ENCODE measurements around the gene ANAPC5.
"Not testable (repeated sequence)": the region's sequence is repeated elsewhere in the genome, so short reads cannot be mapped to it uniquely, and the experiment has no call there.

The ANAPC5 gene

DNA sequence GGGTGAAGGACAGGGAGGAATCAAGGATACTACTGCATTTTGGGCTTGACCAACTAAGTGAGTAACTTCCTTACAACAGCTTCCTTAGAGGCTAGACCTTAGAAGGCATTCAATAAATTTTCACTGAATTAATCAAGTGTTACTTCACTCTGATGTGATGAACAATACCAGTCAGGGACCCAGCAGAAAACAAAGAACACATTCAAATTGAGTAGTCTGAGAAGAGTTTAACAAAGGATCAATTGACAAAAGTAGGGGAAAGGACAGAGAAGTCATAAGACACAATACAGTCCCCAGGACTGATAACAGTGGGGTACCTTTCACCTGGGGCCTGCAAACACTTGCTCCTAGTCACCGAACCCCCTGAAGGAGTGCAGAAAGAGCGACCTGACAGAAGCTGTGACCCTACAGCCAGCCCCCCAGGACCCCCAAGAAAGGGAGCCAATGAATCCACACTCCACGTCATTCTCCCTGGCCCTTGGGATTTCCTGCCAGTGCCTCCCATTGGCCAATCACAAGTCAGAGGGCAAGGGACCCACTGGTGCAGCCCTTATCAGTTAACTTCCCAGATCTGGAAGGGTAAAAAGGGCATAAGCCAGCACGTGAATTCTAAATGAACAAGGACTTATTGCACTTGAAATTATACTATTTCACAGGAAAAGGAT lies 6.9 kb downstream of the ANAPC5 start:
- Mint-ChIP-seq H3K4me1 (ENCODE audit: low read depth) (peaks cover 28% of the 10 kb centered on the region), H3K36me3 (peaks cover 8% of the 10 kb centered on the region), H3K27me3 (no peaks in the 10 kb centered on the region), H3K9me3 (ENCODE audit: low read depth) (no peaks in the 10 kb centered on the region), H3K27ac (no peak overlapping the region), H3K4me3 (no peak overlapping the region)

DNA sequence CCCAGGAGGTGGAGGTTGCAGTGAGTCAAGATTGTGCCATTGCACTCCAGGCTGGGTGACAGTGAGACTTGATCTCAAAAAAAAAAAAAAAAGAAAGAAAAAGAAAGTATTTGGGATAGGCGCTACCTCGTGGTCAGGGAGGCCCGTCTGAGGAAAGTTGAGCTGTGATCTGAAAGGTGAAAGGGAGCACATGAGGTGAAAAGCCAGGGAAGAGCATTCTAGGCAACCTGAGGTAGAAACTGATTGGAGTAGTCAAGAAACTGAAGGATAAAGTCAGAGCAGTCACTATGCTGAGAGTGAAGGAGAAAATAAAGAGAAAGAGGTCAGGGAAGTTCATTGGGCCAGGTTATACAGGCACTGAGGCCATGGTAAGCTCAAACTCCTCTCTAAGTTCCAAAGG lies 7.7 kb downstream of the ANAPC5 start:
- H3K36me3 Mint-ChIP-seq: peaks cover 8% of the 10 kb centered on the region
- no peak overlapping the region for H3K4me3 Mint-ChIP-seq
- H3K27ac Mint-ChIP-seq: no peak overlapping the region
- H3K4me1 Mint-ChIP-seq (ENCODE audit: low read depth): peaks cover 24% of the 10 kb centered on the region
- H3K27me3 Mint-ChIP-seq: no peaks in the 10 kb centered on the region
- no peaks in the 10 kb centered on the region for H3K9me3 Mint-ChIP-seq (ENCODE audit: low read depth)

- no peak overlapping the region for H3K27ac Mint-ChIP-seq
- no peaks in the 10 kb centered on the region for H3K27me3 Mint-ChIP-seq
- peaks cover 3% of the 10 kb centered on the region for H3K4me1 Mint-ChIP-seq (ENCODE audit: low read depth)
- peaks cover 3% of the 10 kb centered on the region for H3K36me3 Mint-ChIP-seq
- H3K4me3 Mint-ChIP-seq: no peak overlapping the region
- H3K9me3 Mint-ChIP-seq (ENCODE audit: low read depth): no peaks in the 10 kb centered on the region
Observed at GRCh38 chr12:121337416-121337815, 14.8 kb downstream of the ANAPC5 start.

- no peak overlapping the region for H3K27ac Mint-ChIP-seq
- H3K4me1 Mint-ChIP-seq (ENCODE audit: low read depth): peaks cover 3% of the 10 kb centered on the region
- H3K36me3 Mint-ChIP-seq: peaks cover 5% of the 10 kb centered on the region
- H3K4me3 Mint-ChIP-seq: no peak overlapping the region
- no peaks in the 10 kb centered on the region for H3K9me3 Mint-ChIP-seq (ENCODE audit: low read depth)
- no peaks in the 10 kb centered on the region for H3K27me3 Mint-ChIP-seq
Observed at GRCh38 chr12:121334513-121335343, 17.5 kb downstream of the ANAPC5 start.

GRCh38 chr12:121333747-121334146 lies 18.5 kb downstream of the ANAPC5 start:
- Mint-ChIP-seq H3K36me3 (peaks cover 5% of the 10 kb centered on the region), H3K9me3 (ENCODE audit: low read depth) (no peaks in the 10 kb centered on the region), H3K27ac (no peak overlapping the region)

DNA sequence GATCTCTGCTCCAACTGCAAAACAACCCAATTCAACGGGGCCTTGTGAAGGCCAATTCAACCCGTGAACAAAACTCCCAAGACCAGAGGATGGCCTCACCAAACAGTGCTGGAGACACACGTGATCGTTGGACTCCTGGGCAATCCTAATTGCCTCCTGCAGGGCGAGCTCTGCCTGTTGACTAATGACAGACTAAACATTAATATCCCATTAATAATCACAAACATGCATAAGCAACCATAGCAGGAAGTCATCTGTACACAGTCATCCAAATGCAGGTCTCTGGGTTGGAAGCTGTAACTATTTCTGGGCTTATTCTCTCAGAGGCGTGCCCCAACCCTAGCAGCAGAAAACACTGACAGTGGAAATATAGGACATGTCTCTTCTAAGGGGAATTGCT lies 21.0 kb downstream of the ANAPC5 start:
- H3K4me1 Mint-ChIP-seq (ENCODE audit: low read depth): peaks cover 3% of the 10 kb centered on the region
- no peak overlapping the region for H3K27ac Mint-ChIP-seq
- H3K36me3 Mint-ChIP-seq: peaks cover 8% of the 10 kb centered on the region
- no peaks in the 10 kb centered on the region for H3K9me3 Mint-ChIP-seq (ENCODE audit: low read depth)
- no peaks in the 10 kb centered on the region for H3K27me3 Mint-ChIP-seq
- H3K4me3 Mint-ChIP-seq: no peak overlapping the region

More at GRCh38 chr12:121333747-121334146, 18.5 kb downstream of the ANAPC5 start:
- H3K4me1 Mint-ChIP-seq (ENCODE audit: low read depth): peaks cover 3% of the 10 kb centered on the region
- no peaks in the 10 kb centered on the region for H3K27me3 Mint-ChIP-seq
- no peak overlapping the region for H3K4me3 Mint-ChIP-seq

GRCh38 chr12:121330692-121331091 lies 21.5 kb downstream of the ANAPC5 start:
- no peaks in the 10 kb centered on the region for H3K9me3 Mint-ChIP-seq (ENCODE audit: low read depth)
- peaks cover 8% of the 10 kb centered on the region for H3K36me3 Mint-ChIP-seq
- no peaks in the 10 kb centered on the region for H3K27me3 Mint-ChIP-seq
- H3K4me1 Mint-ChIP-seq (ENCODE audit: low read depth): peaks cover 3% of the 10 kb centered on the region
- H3K27ac Mint-ChIP-seq: no peak overlapping the region
- no peak overlapping the region for H3K4me3 Mint-ChIP-seq

GRCh38 chr12:121330195-121330594 lies 22.0 kb downstream of the ANAPC5 start:
- no peak overlapping the region for H3K4me3 Mint-ChIP-seq
- H3K27ac Mint-ChIP-seq: no peak overlapping the region
- peaks cover 8% of the 10 kb centered on the region for H3K36me3 Mint-ChIP-seq
- H3K4me1 Mint-ChIP-seq (ENCODE audit: low read depth): peaks cover 3% of the 10 kb centered on the region
- no peaks in the 10 kb centered on the region for H3K27me3 Mint-ChIP-seq
- no peaks in the 10 kb centered on the region for H3K9me3 Mint-ChIP-seq (ENCODE audit: low read depth)

DNA sequence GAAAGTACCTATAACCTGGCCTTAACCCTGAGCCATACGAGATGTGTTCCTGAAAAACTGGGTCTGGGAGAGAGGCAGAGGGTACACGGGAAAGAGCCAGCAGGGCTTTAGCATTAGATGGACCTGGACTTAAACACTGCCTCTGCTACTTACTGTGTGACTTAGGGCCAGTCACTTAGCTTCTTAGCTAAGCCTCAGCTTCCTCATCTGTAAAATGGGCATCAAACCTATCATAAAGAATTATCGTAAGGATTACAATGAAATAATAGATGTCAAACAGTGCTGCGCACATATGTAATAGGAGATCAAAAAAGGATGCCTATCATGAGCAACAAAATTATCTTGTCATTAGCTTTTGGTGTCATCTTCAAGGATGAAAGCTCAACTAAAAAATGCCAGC lies 23.6 kb downstream of the ANAPC5 start:
- H3K4me3 Mint-ChIP-seq: no peak overlapping the region
- no peaks in the 10 kb centered on the region for H3K9me3 Mint-ChIP-seq (ENCODE audit: low read depth)
- no peaks in the 10 kb centered on the region for H3K4me1 Mint-ChIP-seq (ENCODE audit: low read depth)
- H3K27ac Mint-ChIP-seq: no peak overlapping the region
- H3K27me3 Mint-ChIP-seq: no peaks in the 10 kb centered on the region
- H3K36me3 Mint-ChIP-seq: peaks cover 6% of the 10 kb centered on the region

GRCh38 chr12:121326996-121327674 lies 25.1 kb downstream of the ANAPC5 start:
- H3K9me3 Mint-ChIP-seq (ENCODE audit: low read depth): no peaks in the 10 kb centered on the region
- no peaks in the 10 kb centered on the region for H3K27me3 Mint-ChIP-seq
- peak overlapping the region; percentile 34 for H3K27ac Mint-ChIP-seq
- no peaks in the 10 kb centered on the region for H3K4me1 Mint-ChIP-seq (ENCODE audit: low read depth)
- no peak overlapping the region for H3K4me3 Mint-ChIP-seq
- H3K36me3 Mint-ChIP-seq: peaks cover 6% of the 10 kb centered on the region

GRCh38 chr12:121325922-121326396 lies 26.3 kb downstream of the ANAPC5 start:
- H3K4me1 Mint-ChIP-seq (ENCODE audit: low read depth): no peaks in the 10 kb centered on the region
- no peaks in the 10 kb centered on the region for H3K9me3 Mint-ChIP-seq (ENCODE audit: low read depth)
- H3K27me3 Mint-ChIP-seq: no peaks in the 10 kb centered on the region
- no peak overlapping the region for H3K27ac Mint-ChIP-seq
- peaks cover 4% of the 10 kb centered on the region for H3K36me3 Mint-ChIP-seq
- no peak overlapping the region for H3K4me3 Mint-ChIP-seq

- peaks cover 4% of the 10 kb centered on the region for H3K36me3 Mint-ChIP-seq
- H3K4me3 Mint-ChIP-seq: no peak overlapping the region
- no peak overlapping the region for H3K27ac Mint-ChIP-seq
- no peaks in the 10 kb centered on the region for H3K27me3 Mint-ChIP-seq
- H3K9me3 Mint-ChIP-seq (ENCODE audit: low read depth): no peaks in the 10 kb centered on the region
- H3K4me1 Mint-ChIP-seq (ENCODE audit: low read depth): no peaks in the 10 kb centered on the region
Observed at GRCh38 chr12:121323908-121324307, 28.3 kb downstream of the ANAPC5 start.

GRCh38 chr12:121318121-121318520 lies 34.1 kb downstream of the ANAPC5 start:
- peaks cover 14% of the 10 kb centered on the region for H3K36me3 Mint-ChIP-seq
- no peak overlapping the region for H3K4me3 Mint-ChIP-seq
- no peak overlapping the region for H3K27ac Mint-ChIP-seq
- H3K4me1 Mint-ChIP-seq (ENCODE audit: low read depth): peaks cover 25% of the 10 kb centered on the region
- H3K9me3 Mint-ChIP-seq (ENCODE audit: low read depth): no peaks in the 10 kb centered on the region
- H3K27me3 Mint-ChIP-seq: no peaks in the 10 kb centered on the region

GRCh38 chr12:121314431-121314830 lies 37.8 kb downstream of the ANAPC5 start:
- Mint-ChIP-seq H3K27ac (peak overlapping the region; percentile 16), H3K9me3 (ENCODE audit: low read depth) (no peaks in the 10 kb centered on the region), H3K4me1 (ENCODE audit: low read depth) (peaks cover 28% of the 10 kb centered on the region), H3K36me3 (peaks cover 18% of the 10 kb centered on the region), H3K4me3 (no peak overlapping the region), H3K27me3 (no peaks in the 10 kb centered on the region)

- not testable (repeated sequence) for H3K27me3 Mint-ChIP-seq; H3K4me3 Mint-ChIP-seq; H3K27ac Mint-ChIP-seq; H3K9me3 Mint-ChIP-seq (ENCODE audit: low read depth); H3K36me3 Mint-ChIP-seq
- peaks cover 19% of the 10 kb centered on the region for H3K4me1 Mint-ChIP-seq (ENCODE audit: low read depth)
Observed at GRCh38 chr12:121310231-121310630, 42.0 kb downstream of the ANAPC5 start.
